ENCODE data around the gene LITAFD.
"Not testable (repeated sequence)": the region's sequence is repeated elsewhere in the genome, so short reads cannot be mapped to it uniquely, and the experiment has no call there.

LITAFD gene

GRCh38 chr16:8894736-8895334 lies 12.7 kb downstream of the LITAFD start:
- no peak for DNase-seq

GRCh38 chr16:8898660-8899318 lies 16.6 kb downstream of the LITAFD start:
- no peak for DNase-seq

- no peak for DNase-seq
Measured at GRCh38 chr16:8899709-8900317, 17.7 kb downstream of the LITAFD start.

GRCh38 chr16:8900343-8900742 lies 18.2 kb downstream of the LITAFD start:
- no peak for DNase-seq

- DNase-seq, result no peak
Measured at GRCh38 chr16:8901320-8901861, 19.2 kb downstream of the LITAFD start.

- no peak for DNase-seq
Measured at GRCh38 chr16:8903004-8903403, 20.9 kb downstream of the LITAFD start.

GRCh38 chr16:8904018-8904430 lies 21.9 kb downstream of the LITAFD start:
- DNase-seq, result no peak

GRCh38 chr16:8905168-8905762 lies 23.1 kb downstream of the LITAFD start:
- DNase-seq, result peak; percentile 25 to 38

GRCh38 chr16:8905795-8906591 lies 23.8 kb downstream of the LITAFD start:
- DNase-seq, result no peak

- DNase-seq, result no peak
Measured at GRCh38 chr16:8907096-8907495, 24.9 kb downstream of the LITAFD start.

GRCh38 chr16:8908810-8909468 lies 26.8 kb downstream of the LITAFD start:
- DNase-seq, result no peak

GRCh38 chr16:8910811-8911210 lies 28.7 kb downstream of the LITAFD start:
- no peak for DNase-seq

GRCh38 chr16:8912793-8913192 lies 30.6 kb downstream of the LITAFD start:
- DNase-seq, result no peak

GRCh38 chr16:8914098-8914497 lies 31.9 kb downstream of the LITAFD start:
- DNase-seq, result no peak

- DNase-seq, result peak in 1 of 2 experiments; percentile 38
Measured at GRCh38 chr16:8915722-8916301, 33.7 kb downstream of the LITAFD start.

GRCh38 chr16:8916541-8917225 lies 34.5 kb downstream of the LITAFD start:
- no peak for DNase-seq

- DNase-seq, result not testable (repeated sequence)
Measured at GRCh38 chr16:8917336-8917735, 35.2 kb downstream of the LITAFD start.

- DNase-seq, result no peak
Measured at GRCh38 chr16:8919089-8919933, 37.2 kb downstream of the LITAFD start.

- peak in 1 of 2 experiments; percentile 28 for DNase-seq
Measured at GRCh38 chr16:8919934-8920462, 37.8 kb downstream of the LITAFD start.
